Renal cortex interstitium (tissue), 15 donors: ENCODE data around the gene RARA. TPM values are rescaled to one million over a fixed set of nuclear protein-coding genes. Genes with fewer than 3 reads are reported as not detected.

Experiments used
- DNase-seq, 11 donors: peaks; one replicate each; pipeline ENCODE4 v3.0.0-alpha.2; 2013; ENCODE audit warnings: low read depth in 9 of 11, low spot score in 4 of 11; ENCODE audit errors: extremely low read depth in 1 of 11
- long read RNA-seq, 16 experiments: transcript quantifications; one replicate each; lab custom pipeline, GENCODE V29; 2026
- polyA plus RNA-seq, 3 donors: library from polyadenylated mRNA; unstranded; fragments of 120-200 nt; gene quantifications; one replicate each; pipeline ENCODE4 v1.2.1, GENCODE V29; 2013; ENCODE audit not compliant: insufficient read length in 3 of 3

Gene RARA
- 10 to 100 TPM; 37.9 to 41.5 (median 41.0) TPM for polyA plus RNA-seq
- long read RNA-seq, donor 1, partial matches to known transcripts: 11 of 15 reads
- long read RNA-seq, donor 1, other reads (novel, unspliced or antisense): 0 of 15 reads
- long read RNA-seq, donor 2, partial matches to known transcripts: 6 of 10 reads
- long read RNA-seq, donor 2, other reads (novel, unspliced or antisense): 0 of 10 reads
- long read RNA-seq, donor 3, partial matches to known transcripts: 16 of 35 reads
- long read RNA-seq, donor 3, other reads (novel, unspliced or antisense): 13 of 35 reads
- long read RNA-seq, donor 4, partial matches to known transcripts: 0 of 14 reads
- long read RNA-seq, donor 4, other reads (novel, unspliced or antisense): 7 of 14 reads
- long read RNA-seq, donor 5: 0 reads
- long read RNA-seq, donor 6, partial matches to known transcripts: 5 of 11 reads
- long read RNA-seq, donor 6, other reads (novel, unspliced or antisense): 0 of 11 reads
- long read RNA-seq, donor 7, partial matches to known transcripts: 0 of 4 reads
- long read RNA-seq, donor 7, other reads (novel, unspliced or antisense): 0 of 4 reads
- long read RNA-seq, donor 8: 0 reads
- long read RNA-seq, donor 9, partial matches to known transcripts: 0 of 12 reads
- long read RNA-seq, donor 9, other reads (novel, unspliced or antisense): 7 of 12 reads
- long read RNA-seq, donor 10, partial matches to known transcripts: 5 of 11 reads
- long read RNA-seq, donor 10, other reads (novel, unspliced or antisense): 0 of 11 reads
- long read RNA-seq, donor 11, partial matches to known transcripts: 10 of 11 reads
- long read RNA-seq, donor 11, other reads (novel, unspliced or antisense): 0 of 11 reads
- long read RNA-seq, donor 12, partial matches to known transcripts: 0 of 1 reads
- long read RNA-seq, donor 12, other reads (novel, unspliced or antisense): 0 of 1 reads
- long read RNA-seq, donor 13: 0 reads
- long read RNA-seq, donor 14, partial matches to known transcripts: 5 of 8 reads
- long read RNA-seq, donor 14, other reads (novel, unspliced or antisense): 0 of 8 reads
- long read RNA-seq, donor 15, partial matches to known transcripts: 11 of 14 reads
- long read RNA-seq, donor 15, other reads (novel, unspliced or antisense): 0 of 14 reads
- long read RNA-seq, donor 16, transcript RARA-204 (9 exons, 2,024 nt): minor isoform, 7 of 18 reads
- long read RNA-seq, donor 16, transcript RARA-202 (8 exons, 2,285 nt): major isoform, 9 of 18 reads
- long read RNA-seq, donor 16, partial matches to known transcripts: 0 of 18 reads
- long read RNA-seq, donor 16, other reads (novel, unspliced or antisense): 0 of 18 reads

GRCh38 chr17:40309031-40309948, at the start of gene RARA:
TSS of gene RARA (plus strand) at chr17:40309180. CDS start at chr17:40331219, 22,039 bp downstream.
- DNase-seq: no peak

GRCh38 chr17:40259505-40259904, 49.5 kb upstream of the RARA start:
- no peak for DNase-seq

GRCh38 chr17:40260528-40260927, 48.5 kb upstream of the RARA start:
- DNase-seq: no peak

GRCh38 chr17:40264458-40265185, 44.4 kb upstream of the RARA start:
- no peak for DNase-seq

- no peak for DNase-seq
Measured at GRCh38 chr17:40265337-40265736, 43.6 kb upstream of the RARA start.

- DNase-seq: no peak
Measured at GRCh38 chr17:40266882-40267281, 42.1 kb upstream of the RARA start.

GRCh38 chr17:40268141-40268712, 40.8 kb upstream of the RARA start:
- DNase-seq: no peak

GRCh38 chr17:40278414-40278813, 30.6 kb upstream of the RARA start:
- no peak for DNase-seq

GRCh38 chr17:40279402-40279801, 29.6 kb upstream of the RARA start:
- DNase-seq: no peak

- DNase-seq: no peak
Measured at GRCh38 chr17:40281663-40282062, 27.3 kb upstream of the RARA start.

GRCh38 chr17:40283662-40284061, 25.3 kb upstream of the RARA start:
- no peak for DNase-seq

GRCh38 chr17:40284085-40284713, 24.8 kb upstream of the RARA start:
- no peak for DNase-seq

GRCh38 chr17:40286473-40286872, 22.5 kb upstream of the RARA start:
- DNase-seq: no peak

- DNase-seq: no peak
Measured at GRCh38 chr17:40287159-40287493, 21.9 kb upstream of the RARA start.

GRCh38 chr17:40287494-40288369, 21.2 kb upstream of the RARA start, which contains the start of gene CDC6:
TSS of gene CDC6 (plus strand) at chr17:40287879. CDS start at chr17:40289421, 1,542 bp downstream.
- peak; percentile 94 to 100 (median 99) for DNase-seq
